HepG2 (cell line): ENCODE measurements around the gene CTF1. TPM values are rescaled to one million over a fixed set of nuclear protein-coding genes. Genes with fewer than 3 reads are reported as not detected.

Source experiments
- ARHGAP35 ChIP-seq: sonication (generic); formaldehyde crosslinking; IDR thresholded peaks from 2 replicates; pipeline ENCODE4 v1.9.0; 2022; ENCODE audit warnings: mild to moderate bottlenecking, inconsistent platforms, moderate library complexity, missing genetic modification reagents, borderline replicate concordance
- ARID4A ChIP-seq: sonication (generic); formaldehyde crosslinking; IDR thresholded peaks from 2 replicates; pipeline ENCODE4 v1.5.0; 2020; ENCODE audit warnings: mild to moderate bottlenecking, missing genetic modification reagents, borderline replicate concordance
- BRF2 ChIP-seq: sonication (generic); formaldehyde crosslinking; IDR thresholded peaks from 2 replicates; pipeline ENCODE4 v1.8.1; 2022; ENCODE audit warnings: mild to moderate bottlenecking, missing genetic modification reagents
- HNF4A ChIP-seq: sonication (generic); formaldehyde crosslinking; IDR thresholded peaks from 2 replicates; pipeline ENCODE4 v1.4.0; 2020; ENCODE audit warnings: missing genetic modification reagents
- HNRNPUL1 ChIP-seq: fragments of 200-400 bp; formaldehyde crosslinking; IDR thresholded peaks from 2 replicates; pipeline ENCODE4 v1.6.1; 2017; ENCODE audit warnings: low read depth, mild to moderate bottlenecking, low read length, moderate library complexity
- NKX3-1 ChIP-seq: sonication (generic); formaldehyde crosslinking; IDR thresholded peaks from 2 replicates; pipeline ENCODE4 v1.5.0; 2020; ENCODE audit warnings: missing genetic modification reagents
- PATZ1 ChIP-seq: sonication (generic); formaldehyde crosslinking; IDR thresholded peaks from 2 replicates; pipeline ENCODE4 v1.4.0; 2020; ENCODE audit warnings: missing genetic modification reagents
- TAF15 ChIP-seq: fragments of 200-400 bp; formaldehyde crosslinking; IDR thresholded peaks from one replicate; pipeline ENCODE4 v1.6.1; 2018; ENCODE audit warnings: mild to moderate bottlenecking, low read depth, low read length; ENCODE audit not compliant: poor library complexity, severe bottlenecking
- TBX2 ChIP-seq: sonication (generic); formaldehyde crosslinking; IDR thresholded peaks from 2 replicates; pipeline ENCODE4 v1.5.0; 2020; ENCODE audit warnings: missing genetic modification reagents, mild to moderate bottlenecking, borderline replicate concordance
- USF2 ChIP-seq, 2 experiments: sonication (generic) in 1 of 2; formaldehyde crosslinking in 1 of 2; IDR thresholded peaks; 2 replicates each; pipeline versions ENCODE4 v1.5.1 to v1.6.1; 2011 to 2020; ENCODE audit warnings: borderline replicate concordance in 1 of 2, low read depth in 1 of 2, low read length in 1 of 2, mild to moderate bottlenecking in 1 of 2, missing genetic modification reagents in 1 of 2, moderate library complexity in 1 of 2
- ZFP36L2 ChIP-seq: sonication (generic); formaldehyde crosslinking; IDR thresholded peaks from 2 replicates; pipeline ENCODE4 v1.4.0; 2020; ENCODE audit warnings: missing genetic modification reagents
- ZNF124 ChIP-seq: sonication (generic); formaldehyde crosslinking; IDR thresholded peaks from 2 replicates; pipeline ENCODE4 v1.4.0; 2020; ENCODE audit warnings: missing genetic modification reagents
- ZNF614 ChIP-seq: IDR thresholded peaks from 2 replicates; pipeline ENCODE4 v1.6.1; 2018; ENCODE audit warnings: missing biosample characterization, missing genetic modification reagents, inconsistent platforms, borderline replicate concordance
- ZZZ3 ChIP-seq: sonication (generic); formaldehyde crosslinking; IDR thresholded peaks from 2 replicates; pipeline ENCODE4 v1.4.0; 2020; ENCODE audit warnings: missing genetic modification reagents, mild to moderate bottlenecking, borderline replicate concordance
- polyA plus RNA-seq, 8 experiments: library from polyadenylated mRNA; depleted of rRNA in 3 of 8; stranded (reverse) in 7 of 8; unstranded in 1 of 8; fragments of >200 nt; fragmentation: Illumina TruSeq in 4 of 8; extraction: Trizol in 4 of 8; gene quantifications; 2 replicates each; pipeline versions ENCODE4 v1.2.1 to v1.2.3, GENCODE V29; 2011 to 2016; ENCODE audit warnings: low read depth in 4 of 8, missing spikeins in 1 of 8, mixed read lengths in 1 of 8; ENCODE audit not compliant: insufficient read depth in 1 of 8
- total RNA-seq, 5 experiments: library from RNA; depleted of rRNA; stranded (reverse); fragments of >200 nt; fragmentation: Illumina TruSeq; extraction: Trizol; gene quantifications; 2 replicates each; pipeline ENCODE4 v1.2.3, GENCODE V29; 2016; ENCODE audit warnings: low read depth in 1 of 5
- TF ChIP-seq, protein P1 (sequence below): sonication (generic); formaldehyde crosslinking; IDR thresholded peaks from 2 replicates; pipeline ENCODE4 v1.4.0; 2020; ENCODE audit warnings: mild to moderate bottlenecking, missing genetic modification reagents

Gene CTF1
- total and polyA plus RNA-seq, 2 of the 13 experiments (the other 11 are each of a cell fraction or from before 2014, with no cell fraction given): 0.13 to 1.8 TPM

DNA sequence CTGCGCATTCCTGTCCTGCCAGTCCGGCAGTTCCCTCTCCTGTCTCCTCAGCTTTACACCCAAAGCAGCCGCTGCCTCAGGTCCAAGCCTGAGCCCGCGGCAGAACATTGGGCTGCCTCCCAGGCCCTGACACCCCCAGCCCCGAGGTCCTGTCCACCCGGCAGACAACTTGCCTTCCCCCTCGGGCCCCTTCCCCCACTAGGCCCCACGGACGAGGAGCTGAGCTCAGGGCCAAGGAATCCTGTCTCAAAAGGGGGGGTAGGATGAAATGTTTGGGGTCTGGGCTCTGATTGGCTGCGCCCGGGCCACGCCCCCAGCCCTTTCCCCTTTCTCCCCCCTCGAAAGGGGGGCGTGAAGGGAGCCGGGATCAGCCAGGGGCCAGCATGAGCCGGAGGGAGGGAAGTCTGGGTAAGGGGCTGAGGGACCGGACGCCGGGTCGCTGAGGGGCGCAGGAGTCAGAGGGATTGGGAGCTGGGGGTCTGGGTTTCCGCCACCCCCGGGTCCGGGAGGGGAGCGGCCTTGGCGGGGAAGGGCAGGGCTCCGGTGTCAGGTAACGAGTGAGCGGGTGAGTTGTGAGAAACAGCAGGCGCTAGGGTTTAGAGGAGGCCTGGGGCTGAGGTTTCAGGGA is at the start of gene CTF1 (continued):
- TF ChIP-seq ARID4A (CRISPR knock-in tag) (peak; percentile 70), ZNF124 (CRISPR knock-in tag) (no peak), TBX2 (CRISPR knock-in tag) (no peak; the same call in 1 of the 2 replicates), ARHGAP35 (CRISPR knock-in tag) (no peak; the same call in none of the 2 replicates), USF2 (IDR thresholded peaks at IDR 0.05; ENCODE audit: low read depth, low read length) (no peak), USF2 (CRISPR knock-in tag; IDR thresholded peaks at IDR 0.05; ENCODE audit: borderline replicate concordance) (no peak), ZZZ3 (CRISPR knock-in tag) (no peak), ZNF614 (CRISPR knock-in tag) (0 out of 2 replicates have a peak, but pooled peaks have one; percentile 7), NKX3-1 (no peak), TAF15 (peak; percentile 84), HNF4A (no peak), PATZ1 (CRISPR knock-in tag) (peak; percentile 96), ZFP36L2 (CRISPR knock-in tag) (no peak), HNRNPUL1 (no peak), BRF2 (CRISPR knock-in tag) (no peak)
- TF ChIP-seq, protein P1, sequence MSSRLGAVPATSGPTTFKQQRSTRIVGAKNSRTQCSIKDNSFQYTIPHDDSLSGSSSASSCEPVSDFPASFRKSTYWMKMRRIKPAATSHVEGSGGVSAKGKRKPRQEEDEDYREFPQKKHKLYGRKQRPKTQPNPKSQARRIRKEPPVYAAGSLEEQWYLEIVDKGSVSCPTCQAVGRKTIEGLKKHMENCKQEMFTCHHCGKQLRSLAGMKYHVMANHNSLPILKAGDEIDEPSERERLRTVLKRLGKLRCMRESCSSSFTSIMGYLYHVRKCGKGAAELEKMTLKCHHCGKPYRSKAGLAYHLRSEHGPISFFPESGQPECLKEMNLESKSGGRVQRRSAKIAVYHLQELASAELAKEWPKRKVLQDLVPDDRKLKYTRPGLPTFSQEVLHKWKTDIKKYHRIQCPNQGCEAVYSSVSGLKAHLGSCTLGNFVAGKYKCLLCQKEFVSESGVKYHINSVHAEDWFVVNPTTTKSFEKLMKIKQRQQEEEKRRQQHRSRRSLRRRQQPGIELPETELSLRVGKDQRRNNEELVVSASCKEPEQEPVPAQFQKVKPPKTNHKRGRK (CRISPR knock-in tag): 0 out of 2 replicates have a peak, but pooled peaks have one; percentile 27
